ENCODE results near the gene SMPD3.

The SMPD3 gene

DNA sequence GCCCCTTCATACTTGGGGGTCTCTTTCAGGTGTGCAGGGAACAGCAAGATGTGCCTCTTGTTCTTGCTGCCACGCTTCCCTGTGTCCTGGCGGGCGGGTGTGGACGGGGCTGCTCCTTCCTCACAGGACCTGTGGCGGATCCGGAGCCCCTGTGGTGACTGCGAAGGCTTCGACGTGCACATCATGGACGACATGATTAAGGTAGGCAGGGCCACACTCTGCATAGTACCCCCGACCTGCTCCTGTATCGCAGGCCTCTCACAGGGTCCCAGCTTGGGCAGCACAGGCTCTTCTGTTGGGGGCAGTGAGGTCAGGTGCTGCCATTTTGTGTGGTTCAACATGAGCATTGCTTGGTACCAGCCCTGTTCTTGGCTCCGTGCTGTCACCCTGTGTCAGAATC is 94.9 kb downstream of the SMPD3 start:
- no peak for DNase-seq

- peak in 1 of 2 experiments; percentile 54 for DNase-seq
Observed at GRCh38 chr16:68351991-68352431, 96.3 kb downstream of the SMPD3 start.

GRCh38 chr16:68351463-68351862 is 96.8 kb downstream of the SMPD3 start:
- DNase-seq, result no peak

DNA sequence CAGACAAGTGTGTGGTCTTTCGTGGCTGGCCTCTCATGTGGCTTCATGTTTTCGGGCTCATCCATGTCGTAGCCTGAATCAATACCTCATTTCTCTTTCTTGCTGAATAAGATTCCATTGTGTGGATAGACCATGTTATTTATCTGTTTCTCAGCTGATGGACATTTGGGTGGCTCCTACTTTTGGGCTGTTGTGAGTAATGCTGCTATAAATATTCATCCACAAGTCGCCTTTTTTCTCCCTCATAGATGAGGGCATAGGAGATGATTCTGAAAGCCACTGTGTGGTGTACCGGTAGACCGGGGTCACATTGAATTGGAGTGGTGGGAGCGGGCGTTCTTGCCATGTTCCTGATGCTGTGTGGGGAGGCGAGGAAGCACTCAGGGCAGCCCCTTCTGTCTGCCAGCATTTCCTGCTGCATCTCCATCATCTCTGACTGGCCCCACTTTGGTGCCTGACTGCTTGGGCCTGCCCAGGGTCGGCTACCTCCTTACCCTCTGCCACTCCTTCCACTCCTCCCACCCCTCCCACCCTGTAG is 97.4 kb downstream of the SMPD3 start:
- no peak for DNase-seq

DNA sequence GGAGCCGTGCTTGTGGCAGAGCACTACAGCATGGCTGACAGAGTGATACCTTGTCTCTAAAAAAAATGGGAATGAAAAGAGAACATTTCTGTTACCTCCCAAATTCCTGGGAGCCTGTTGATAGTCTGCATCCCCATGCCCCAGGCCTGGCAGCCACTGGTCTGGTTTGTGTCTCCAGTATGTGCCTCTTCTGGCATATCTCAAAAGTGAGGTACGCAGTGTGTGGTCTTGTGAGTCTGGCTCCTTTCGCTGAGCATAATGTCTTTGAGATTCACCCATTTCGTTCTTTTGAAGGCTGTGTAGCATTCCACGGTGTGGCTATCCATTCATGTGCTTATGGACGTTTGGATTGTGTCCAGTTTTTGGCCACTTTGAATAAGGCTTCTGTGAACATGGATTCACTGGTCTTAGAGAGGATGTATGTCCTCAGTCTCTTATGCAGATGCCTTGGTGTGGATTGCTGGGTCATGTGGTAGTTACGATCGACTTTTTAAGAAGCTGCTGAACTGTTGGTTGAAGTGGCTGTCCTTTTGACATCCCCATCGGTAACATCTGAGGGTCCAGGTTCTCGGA is 98.4 kb downstream of the SMPD3 start:
- no peak for DNase-seq

- no peak for DNase-seq
Observed at GRCh38 chr16:68348639-68349445, 99.5 kb downstream of the SMPD3 start.

DNA sequence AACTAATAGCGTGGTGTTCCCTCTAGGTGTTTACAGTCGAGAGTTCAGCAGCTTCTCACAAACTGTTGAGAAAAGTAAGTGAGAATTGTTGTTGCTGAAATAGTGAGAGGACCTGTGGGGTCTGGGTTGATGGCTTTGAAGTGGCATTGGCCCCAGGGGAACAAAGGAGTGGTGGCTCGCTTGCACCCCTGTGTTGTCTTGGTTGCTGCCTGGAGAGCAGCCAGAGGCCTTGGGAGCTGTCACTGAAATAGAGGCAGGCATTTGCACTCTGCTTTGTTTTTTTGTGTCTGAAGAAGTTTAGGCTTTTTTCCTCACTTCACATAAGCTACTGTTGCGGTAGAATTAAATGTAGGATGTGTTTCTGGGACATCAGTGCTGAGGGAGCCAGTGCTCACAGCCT is 100.7 kb downstream of the SMPD3 start:
- DNase-seq, result no peak

DNA sequence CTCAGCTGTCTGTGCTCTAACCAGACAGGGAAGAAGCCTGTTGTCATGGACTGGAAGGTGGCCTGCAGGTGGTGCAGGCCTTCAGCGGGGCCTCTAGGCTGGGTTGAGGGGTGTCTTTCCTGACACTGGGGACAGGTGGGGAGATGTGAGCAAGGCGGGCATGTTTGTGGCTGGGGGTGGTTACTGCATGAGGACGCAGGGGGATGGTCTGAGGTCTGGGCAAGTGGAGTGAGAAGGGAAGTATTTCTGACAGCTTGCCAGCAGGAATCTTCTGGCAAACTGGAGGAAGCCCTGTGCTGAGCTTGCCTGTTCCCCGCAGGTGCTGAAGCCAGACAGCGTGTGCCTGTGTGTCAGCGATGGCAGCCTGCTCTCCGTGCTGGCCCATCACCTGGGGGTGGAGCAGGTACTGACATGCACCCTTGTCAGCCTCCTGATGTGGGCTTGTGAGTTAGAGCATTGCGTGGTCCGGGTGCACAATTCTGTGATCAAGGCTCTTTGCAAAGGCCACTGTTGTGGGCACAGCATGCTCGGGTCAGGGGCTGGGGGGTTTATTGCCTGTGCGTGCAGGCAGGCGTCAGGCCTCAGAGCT is 101.3 kb downstream of the SMPD3 start:
- no peak for DNase-seq

DNA sequence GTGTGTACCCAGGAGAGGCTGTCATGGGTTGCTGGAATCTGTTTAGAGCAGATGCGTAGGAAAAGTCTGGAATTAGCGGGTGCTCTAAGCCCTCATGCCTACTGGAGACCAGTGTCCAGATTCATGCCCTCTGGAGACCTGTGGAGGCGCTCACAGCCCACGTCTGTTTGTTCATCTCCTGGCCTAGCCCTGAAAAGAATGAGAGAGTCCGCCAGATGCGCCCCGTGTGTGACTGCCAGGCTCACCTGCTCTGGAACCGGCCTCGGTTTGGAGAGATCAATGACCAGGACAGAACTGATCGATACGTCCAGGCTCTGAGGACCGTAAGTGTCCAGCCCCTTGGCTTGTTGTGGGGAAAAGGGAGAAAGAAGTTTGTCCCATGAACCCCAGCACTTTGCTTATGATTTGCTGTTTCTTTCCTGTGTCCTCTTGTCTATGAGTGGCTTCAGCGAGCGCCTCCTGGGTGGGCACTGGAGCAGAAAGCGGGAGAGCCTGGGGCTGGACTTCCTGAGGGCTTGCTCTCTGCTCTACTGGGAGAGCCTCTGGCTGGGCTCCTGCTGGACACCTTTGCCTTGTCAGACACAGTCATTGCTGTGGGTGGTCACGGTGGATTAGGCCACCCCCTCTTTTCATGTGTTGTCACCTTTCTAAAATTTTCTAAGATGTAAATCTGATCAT is 102.2 kb downstream of the SMPD3 start:
- no peak for DNase-seq

GRCh38 chr16:68345351-68345810 is 102.9 kb downstream of the SMPD3 start:
- DNase-seq, result no peak

DNA sequence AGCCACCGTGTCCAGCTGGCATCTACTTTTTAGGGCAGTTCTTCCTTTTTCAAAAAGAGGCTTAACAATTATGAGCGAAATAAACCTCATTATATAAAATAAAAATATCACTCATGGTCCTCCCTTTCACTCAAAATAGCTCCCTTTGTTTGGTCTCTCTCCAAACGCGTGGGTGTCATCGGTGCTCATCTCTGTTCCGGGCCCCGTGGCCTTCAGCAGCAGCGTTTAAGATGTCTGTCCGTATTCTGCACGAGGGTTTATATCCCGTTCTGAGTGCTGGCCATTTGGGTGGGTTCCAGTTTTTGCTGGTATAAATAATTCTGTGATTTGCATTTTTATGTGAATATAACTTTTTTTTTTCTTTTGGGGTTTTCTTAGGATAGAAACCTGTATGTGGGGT is 104.1 kb downstream of the SMPD3 start:
- DNase-seq, result no peak

DNA sequence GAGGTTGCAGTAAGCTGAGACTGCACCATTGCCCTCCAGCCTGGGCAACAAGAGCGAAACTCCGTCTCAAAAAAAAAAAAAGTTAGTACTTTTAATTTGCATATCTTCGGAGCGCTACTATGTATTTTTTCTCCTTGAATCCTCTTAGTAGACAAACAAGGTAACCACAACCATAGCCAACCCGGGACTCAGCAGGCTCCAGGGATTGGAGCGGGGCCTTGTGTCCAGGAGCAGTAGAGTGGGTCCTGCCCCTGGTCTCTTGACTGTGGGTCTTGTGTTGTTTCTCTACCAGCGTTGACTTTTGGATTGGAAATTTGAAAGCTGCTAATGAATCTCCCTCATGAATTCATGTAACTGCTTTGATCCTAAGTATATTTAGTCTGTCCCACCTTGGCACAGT is 105.2 kb downstream of the SMPD3 start:
- no peak for DNase-seq

DNA sequence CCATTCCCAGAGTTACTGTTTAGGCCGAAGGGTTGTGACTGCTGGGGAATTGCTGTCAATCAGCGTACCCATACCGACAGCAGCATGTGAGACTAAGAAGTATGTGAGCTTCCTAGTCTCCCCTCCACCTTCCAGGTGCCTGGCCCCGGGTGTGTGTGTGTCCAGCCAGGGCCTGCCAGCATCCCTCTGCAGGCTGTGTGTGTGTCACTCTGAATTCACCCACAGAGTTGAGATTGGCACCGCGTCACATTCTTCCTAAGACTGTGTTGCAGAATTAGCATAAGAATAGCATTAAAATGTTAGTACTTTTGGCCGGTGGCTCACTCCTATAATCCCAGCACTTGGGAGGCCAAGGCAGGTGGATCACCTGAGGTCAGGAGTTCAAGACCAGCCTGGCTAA is 105.7 kb downstream of the SMPD3 start:
- no peak for DNase-seq

DNA sequence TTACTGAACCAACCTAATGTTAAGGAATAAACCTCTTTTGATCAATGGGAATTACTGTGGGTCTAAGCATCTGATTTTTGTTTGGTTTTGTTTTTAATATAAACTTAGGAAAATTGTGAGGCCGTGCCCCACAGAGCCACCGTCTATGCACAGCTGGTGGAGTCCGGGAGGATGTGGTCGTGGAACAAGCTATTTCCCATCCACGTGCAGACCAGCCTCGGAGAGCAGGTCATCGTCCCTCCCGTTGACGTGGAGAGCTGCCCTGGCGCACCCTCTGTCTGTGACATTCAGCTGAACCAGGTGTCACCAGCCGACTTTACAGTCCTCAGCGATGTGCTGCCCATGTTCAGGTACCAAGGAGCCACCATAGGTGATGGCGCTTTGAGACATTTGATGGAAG is 109.1 kb downstream of the SMPD3 start:
- no peak for DNase-seq

GRCh38 chr16:68338326-68339119 is 109.8 kb downstream of the SMPD3 start:
- no peak for DNase-seq

GRCh38 chr16:68335175-68335574 is 113.1 kb downstream of the SMPD3 start:
- DNase-seq, result no peak

- no peak for DNase-seq
Observed at GRCh38 chr16:68332411-68333121, 115.7 kb downstream of the SMPD3 start.

DNA sequence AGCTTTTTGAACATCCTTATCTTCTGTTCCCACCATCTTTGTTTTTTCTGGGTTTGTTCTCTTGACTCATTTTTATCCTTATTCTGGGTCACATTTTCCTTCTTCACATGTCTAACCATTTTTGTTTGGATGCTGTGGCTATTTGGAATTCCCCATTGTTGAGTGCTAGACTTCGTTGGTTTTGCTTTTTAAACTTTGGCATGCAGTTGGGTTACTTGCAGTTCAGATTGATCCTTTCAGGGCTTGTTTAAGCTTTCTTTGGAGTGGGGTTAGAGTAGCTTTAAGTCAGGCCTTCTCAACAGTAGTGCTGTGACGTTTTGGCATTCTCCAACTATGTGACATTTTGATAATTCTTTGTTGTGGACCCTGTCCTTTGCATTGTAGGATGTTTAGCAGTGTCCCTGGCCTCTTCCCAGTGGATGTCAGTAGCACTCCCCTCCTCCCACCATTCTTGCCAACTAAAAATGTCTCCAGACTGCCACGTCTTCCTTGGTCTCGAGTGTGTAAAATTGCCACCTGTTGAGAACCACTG is 116.4 kb downstream of the SMPD3 start:
- no peak for DNase-seq

DNA sequence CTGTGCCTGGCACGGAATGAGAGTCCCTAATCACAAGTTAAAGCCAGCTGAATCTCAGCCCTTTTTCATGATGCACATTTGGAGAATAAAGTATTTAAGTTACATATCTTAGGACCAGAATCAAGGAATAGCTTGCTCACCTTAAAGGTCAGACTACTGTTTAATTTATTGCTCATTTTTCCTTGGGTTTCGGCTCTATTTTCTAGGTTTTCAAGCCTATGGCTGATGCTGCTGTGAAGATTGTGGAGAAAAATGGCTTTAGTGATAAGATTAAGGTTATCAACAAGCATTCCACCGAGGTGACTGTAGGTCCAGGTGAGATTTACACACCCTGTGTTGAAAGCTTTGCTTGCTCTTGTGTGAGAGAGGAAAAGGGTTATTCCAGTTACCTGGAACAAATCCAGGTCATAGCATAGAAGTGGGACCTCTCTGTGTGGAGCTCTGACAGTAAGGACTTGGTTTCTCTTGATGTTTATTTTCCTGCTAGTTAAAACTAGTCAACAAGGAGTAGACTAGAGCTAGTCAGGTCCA is 119.4 kb downstream of the SMPD3 start:
- DNase-seq, result no peak

DNA sequence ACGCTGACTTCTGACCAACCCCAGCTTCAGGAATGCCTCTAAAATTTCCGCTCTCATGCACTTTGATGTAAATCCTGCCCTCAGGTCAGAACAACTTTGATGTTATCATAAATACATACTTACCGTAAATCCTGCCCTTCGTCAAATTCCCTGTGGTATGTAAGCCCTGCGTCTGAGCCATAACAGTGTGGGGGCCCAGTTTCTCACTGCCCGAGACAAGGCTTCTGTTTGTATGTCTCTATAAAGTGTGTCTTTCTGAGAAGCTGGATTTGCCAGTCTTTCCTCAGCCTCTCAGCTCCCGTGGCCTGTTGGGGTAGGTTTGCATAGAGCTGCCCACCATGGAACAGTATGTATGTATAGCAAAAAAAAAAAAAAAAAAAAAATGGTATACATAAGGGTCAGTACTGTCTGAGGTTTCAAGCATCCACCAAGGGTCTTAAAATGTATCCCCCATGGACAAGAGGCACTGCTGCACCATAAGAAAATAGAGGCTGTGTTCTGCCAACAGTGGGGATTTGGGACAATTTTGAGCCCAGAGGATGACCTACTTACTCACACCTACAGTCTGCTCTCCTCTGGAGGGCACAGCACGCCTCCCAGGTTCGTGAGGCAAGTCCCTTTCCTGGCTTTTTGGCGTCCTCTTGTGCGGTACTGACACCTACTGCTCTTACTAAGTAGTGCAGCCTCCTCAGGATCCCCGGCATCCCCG is 120.0 kb downstream of the SMPD3 start:
- peak; percentile 46 to 83 for DNase-seq
